Activated T-helper 1 cell treated with Interleukin-2 at 50 U/mL for 16 hours (primary cell): ENCODE measurements around the gene APOA4.
"Not testable (repeated sequence)": the region's sequence is repeated elsewhere in the genome, so short reads cannot be mapped to it uniquely, and the experiment has no call there.

Experiments used
- DNase-seq: peaks from one replicate; pipeline ENCODE4 v3.0.0-alpha.2; 2020; ENCODE audit warnings: low read depth

APOA4 gene

GRCh38 chr11:116847612-116848011 is 24.5 kb upstream of the APOA4 start:
- DNase-seq: no peak

- no peak for DNase-seq
Measured at GRCh38 chr11:116844722-116845121, 21.6 kb upstream of the APOA4 start.

DNA sequence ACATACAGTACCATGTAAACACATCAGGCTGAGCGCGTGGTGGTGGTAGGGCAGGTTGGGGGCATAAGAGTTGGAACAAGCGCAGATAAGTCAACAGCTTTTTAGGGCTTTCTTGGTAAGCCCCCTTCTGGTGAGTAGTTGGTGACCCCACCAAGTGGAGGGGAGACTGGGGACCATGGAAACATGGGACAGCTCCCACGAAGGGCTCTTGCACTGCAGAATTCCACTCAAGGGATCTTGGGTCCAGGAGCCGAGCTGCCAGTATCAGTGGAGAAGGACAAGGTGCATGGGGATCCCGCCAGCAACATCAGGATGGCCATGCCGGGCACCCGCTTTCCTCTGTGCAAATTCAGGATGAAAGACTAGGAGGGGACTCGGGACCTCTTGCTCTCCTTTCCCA is 20.6 kb upstream of the APOA4 start:
- DNase-seq: no peak

- no peak for DNase-seq
Measured at GRCh38 chr11:116842909-116843308, 19.8 kb upstream of the APOA4 start.

DNA sequence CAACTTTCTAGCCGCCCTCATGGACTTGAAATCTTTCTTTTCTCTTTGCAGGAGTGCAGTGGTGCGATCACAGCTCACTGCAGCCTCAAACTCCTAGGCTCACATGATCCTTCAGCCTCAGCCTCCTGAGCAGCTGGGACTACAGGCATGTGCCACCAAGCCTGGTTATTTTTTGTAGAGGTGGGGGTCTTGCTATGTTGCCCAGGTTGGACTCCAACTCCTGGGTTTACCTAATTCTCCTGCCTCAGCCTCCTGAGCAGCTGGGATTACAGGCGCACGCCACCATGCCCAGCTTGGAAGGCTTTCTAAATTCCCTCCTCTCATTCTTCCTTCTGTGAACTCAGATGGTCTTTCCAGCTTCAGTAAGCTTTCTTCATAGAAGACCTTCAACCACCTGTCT is 19.0 kb upstream of the APOA4 start:
- no peak for DNase-seq

DNA sequence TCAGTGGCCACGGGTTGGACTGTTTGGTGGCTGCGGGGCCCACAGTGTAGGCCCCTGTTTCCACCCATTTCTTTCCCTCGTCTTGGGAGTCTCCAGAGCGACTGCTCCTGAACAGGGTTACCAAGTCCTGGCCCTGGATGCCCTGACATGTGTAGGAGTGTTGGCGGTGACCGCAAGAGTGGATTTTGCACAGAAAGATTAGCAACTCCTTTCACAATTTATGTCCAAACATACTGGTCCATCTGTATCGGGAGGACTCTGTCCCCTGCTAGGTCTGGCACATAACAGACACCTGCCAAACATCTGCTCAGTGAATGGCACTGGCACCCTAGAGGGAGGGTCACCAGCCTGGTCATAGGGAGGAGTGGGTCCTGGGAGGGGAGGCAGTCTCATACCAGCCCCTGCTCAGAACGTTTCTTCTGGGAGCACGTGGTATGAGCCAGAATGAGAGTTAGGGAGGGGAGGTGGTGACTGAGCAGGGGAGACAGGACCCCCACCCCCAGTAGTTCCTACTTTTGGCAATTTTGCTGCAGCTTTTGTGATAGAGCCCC is 17.7 kb upstream of the APOA4 start:
- no peak for DNase-seq

GRCh38 chr11:116840224-116840745 is 17.2 kb upstream of the APOA4 start:
- no peak for DNase-seq

DNA sequence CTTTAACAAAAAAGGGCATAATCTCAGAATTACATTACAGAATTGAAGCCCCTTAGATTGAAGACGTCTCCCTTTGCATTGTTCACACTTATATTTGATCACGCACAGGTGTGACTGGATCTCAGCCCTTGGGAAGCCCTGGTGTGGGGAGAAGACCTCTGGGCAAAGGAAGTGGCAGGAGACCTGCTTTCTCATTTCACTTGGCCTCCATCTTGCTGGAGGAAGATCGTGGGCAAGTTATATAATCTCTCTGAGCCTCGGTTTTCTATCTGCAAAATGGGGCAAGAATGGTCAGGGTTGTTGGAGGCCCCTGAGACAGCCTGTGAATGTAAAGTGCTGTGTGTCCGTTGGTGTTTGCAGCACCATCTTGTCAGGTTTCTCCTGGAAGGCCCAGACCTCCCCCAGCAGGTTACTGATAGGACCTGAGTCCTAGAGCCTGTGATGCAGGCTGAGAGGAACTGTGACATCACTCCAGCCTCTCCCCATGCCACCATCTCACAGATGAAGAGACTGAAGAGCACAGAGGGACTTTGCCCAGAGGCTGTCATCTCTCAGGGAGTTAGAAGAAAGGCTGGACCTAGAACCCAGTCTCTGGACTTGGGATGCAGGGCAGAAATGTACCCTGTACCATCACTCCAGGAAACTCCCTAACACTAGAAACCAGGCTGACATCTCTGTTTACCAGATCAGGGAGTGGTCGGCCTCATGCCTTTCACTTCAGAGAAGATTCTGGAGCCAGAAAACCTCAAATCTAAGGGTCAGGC is 15.4 kb upstream of the APOA4 start:
- DNase-seq: no peak

DNA sequence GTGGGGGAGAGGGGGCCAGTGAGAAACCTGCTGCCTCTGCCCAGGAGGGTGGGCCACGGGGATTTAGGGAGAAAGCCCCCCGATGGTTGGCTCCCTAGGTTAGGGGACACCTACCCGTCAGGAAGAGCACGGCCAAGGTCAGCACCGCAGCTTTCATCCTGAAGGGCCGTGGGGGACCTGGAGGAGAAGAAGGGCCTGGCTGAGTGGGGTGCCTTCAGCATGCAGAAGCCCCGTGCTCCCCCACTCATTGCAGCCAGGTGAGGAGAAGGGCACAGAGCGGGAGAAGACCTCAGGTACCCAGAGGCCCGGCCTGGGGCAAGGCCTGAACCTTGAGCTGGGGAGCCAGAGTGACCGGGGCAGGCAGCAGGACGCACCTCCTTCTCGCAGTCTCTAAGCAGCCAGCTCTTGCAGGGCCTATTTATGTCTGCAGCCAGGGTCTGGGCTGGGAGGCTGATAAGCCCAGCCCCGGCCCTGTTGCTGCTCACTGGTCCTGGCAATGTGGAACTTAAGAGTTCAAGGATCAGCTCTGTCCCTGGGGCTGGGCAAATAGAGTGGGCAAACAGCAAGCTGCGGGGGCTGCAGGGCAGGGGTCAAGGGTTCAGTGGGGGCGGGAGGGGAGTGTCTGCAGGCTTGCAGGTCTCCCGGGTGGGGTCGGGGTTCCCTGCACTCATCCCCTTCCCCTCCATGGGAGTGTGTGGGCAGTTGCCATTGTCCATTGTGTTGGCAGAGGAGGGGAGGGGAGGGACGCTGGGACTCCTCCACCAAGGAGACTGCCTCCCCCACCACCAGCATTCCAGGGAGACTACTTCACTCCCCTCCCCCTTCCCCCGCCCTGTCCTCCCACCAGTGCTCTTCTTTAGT is 14.4 kb upstream of the APOA4 start, which contains the start of gene APOA1:
Gene APOA1, minus strand, starts transcription at position 392 of the 861 bp plus-strand sequence. Its CDS starts 235 bp downstream, at position 157.
- no peak for DNase-seq

- no peak for DNase-seq
Measured at GRCh38 chr11:116836632-116836991, 13.5 kb upstream of the APOA4 start.

- DNase-seq: peak; percentile 71
Measured at GRCh38 chr11:116835791-116836631, 12.9 kb upstream of the APOA4 start.

DNA sequence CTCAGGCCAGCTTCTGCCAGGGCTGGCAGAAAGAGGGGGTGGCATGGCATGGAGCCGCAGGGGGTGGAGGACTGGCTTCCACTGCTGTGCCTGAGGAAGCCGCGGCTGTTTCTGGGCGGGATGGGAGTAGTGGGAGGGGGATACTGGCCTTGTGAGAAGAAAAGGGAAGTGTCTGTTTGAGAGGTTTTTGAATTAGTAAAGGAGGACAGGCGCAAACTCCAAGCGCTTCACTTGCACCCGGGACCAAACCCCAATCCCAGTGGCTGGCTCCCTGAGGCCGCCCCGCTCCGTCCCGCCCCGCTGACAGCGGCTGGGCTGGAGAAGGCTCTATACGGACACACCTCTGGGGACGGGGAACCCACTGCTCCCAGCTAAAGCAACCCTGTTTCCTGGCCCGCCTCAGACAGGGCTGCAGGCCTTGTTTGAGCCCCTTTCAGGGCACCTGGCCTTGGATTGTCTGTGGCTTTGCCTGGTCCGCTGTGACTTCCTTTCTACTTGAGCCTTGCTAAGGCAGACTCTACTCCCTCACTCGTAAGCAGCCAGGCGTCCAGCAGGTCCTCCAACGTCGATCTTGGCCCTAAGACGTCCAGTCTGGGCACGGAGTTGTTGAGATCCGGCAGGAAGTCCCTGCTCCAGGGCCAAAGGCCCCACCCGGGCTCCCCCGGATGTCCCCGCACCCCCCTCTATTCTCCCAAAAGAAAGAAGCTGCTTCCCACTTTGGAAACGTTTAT is 12.1 kb upstream of the APOA4 start:
- DNase-seq: no peak

DNA sequence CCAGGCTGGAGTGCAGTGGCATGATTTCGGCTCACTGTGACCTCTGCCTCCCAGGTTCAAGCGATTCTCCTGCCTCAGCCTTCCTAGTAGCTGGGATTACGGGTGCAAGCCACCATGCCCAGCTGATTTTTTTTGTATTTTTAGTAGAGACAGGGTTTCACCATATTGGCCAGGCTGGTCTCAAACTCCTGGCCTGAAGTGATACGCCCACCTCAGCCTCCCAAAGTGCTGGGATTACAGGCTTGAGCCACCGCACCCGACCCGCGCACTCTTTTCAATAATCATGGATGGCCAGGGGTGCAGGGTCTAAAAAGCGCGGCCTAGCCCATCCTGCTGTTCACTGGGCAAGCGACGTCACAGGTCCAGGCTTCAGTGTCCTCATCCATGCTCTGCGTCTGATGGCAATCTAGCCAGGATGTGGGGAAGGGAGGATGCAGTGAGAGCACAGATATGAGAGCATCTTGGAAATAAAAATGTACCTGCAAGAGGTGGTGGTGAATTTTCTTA is 11.5 kb upstream of the APOA4 start:
- DNase-seq: not testable (repeated sequence)

- no peak for DNase-seq
Measured at GRCh38 chr11:116833816-116834534, 10.9 kb upstream of the APOA4 start.

DNA sequence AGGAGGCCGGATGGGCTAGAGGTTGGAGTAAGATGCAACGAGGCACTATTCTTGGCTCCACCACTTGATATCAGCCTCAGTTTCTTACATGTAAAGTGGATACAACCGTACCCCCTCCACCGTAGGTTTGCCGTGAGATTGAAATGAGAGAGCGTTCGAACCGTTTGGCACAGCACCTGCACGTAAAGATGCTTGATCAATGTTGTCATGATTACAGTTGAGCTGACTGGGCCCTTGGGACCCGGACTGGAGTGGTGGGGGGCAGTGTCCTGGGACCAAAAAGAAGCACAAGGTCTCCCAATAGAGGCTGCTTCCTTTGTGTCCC is 10.3 kb upstream of the APOA4 start:
- no peak for DNase-seq

- DNase-seq: no peak
Measured at GRCh38 chr11:116832350-116833290, 9.5 kb upstream of the APOA4 start.

DNA sequence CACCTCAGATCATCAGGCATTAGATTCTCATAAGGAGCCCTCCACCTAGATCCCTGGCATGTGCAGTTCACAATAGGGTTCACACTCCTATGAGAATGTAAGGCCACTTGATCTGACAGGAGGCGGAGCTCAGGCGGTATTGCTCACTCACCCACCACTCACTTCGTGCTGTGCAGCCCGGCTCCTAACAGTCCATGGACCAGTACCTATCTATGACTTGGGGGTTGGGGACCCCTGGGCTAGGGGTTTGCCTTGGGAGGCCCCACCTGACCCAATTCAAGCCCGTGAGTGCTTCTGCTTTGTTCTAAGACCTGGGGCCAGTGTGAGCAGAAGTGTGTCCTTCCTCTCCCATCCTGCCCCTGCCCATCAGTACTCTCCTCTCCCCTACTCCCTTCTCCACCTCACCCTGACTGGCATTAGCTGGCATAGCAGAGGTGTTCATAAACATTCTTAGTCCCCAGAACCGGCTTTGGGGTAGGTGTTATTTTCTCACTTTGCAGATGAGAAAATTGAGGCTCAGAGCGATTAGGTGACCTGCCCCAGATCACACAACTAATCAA is 8.8 kb upstream of the APOA4 start:
- no peak for DNase-seq

DNA sequence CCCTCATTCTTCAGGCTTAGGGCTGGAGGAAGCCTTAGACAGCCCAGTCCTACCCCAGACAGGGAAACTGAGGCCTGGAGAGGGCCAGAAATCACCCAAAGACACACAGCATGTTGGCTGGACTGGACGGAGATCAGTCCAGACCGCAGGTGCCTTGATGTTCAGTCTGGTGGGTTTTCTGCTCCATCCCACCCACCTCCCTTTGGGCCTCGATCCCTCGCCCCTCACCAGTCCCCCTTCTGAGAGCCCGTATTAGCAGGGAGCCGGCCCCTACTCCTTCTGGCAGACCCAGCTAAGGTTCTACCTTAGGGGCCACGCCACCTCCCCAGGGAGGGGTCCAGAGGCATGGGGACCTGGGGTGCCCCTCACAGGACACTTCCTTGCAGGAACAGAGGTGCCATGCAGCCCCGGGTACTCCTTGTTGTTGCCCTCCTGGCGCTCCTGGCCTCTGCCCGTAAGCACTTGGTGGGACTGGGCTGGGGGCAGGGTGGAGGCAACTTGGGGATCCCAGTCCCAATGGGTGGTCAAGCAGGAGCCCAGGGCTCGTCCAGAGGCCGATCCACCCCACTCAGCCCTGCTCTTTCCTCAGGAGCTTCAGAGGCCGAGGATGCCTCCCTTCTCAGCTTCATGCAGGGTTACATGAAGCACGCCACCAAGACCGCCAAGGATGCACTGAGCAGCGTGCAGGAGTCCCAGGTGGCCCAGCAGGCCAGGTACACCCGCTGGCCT is 7.2 kb upstream of the APOA4 start:
- no peak for DNase-seq
